NCI-H1694 (cell line): ENCODE data around the gene SMC1A.
"Not testable (repeated sequence)": the region's sequence is repeated elsewhere in the genome, so short reads cannot be mapped to it uniquely, and the experiment has no call there.

ENCODE experiments used
- DNase-seq: peaks from one replicate; lab custom pipeline; 2025; lab: John Stamatoyannopoulos, UW

The SMC1A gene

DNA sequence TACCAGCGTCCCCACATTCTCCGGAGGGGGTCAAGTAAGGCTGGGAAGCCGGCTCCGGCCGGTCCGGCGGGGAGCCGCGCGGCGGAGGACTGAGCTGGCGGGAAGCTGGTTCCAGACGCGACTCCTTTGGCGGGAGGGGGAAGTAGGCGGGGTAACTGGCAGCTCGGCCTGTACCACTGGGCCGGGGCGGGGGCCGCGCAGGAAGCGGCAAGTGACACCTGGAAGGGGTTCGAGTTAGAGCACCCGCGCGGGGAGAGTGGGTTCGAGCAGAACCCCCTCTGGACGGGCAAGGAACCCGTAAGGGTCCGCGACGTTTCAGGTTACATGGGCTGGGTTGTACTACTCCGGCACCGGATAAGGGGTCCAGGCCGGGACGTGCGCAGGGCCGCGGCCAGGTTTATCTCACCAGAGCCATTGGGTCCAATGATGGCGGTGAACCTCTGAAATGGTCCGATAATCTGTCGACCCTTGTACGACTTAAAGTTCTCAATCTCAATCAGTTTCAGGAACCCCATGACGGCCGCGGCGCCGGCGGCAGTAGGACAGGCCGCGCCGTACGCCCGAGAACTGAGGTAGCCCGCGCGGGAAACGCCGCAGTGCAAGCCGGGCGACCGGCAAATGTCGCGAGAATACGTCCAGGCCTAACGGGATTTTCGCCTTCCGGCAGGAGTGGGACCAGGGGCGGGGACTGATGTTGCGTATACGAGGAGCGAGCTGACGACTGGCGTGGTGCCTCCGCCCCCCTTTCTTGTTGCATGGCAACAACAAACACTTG lies at the start of gene SMC1A:
TSS of gene SMC1A (minus strand) at position 569 of the 775 bp plus-strand sequence. CDS start at position 515, 54 bp downstream.
- DNase-seq, result peak; percentile 91

DNA sequence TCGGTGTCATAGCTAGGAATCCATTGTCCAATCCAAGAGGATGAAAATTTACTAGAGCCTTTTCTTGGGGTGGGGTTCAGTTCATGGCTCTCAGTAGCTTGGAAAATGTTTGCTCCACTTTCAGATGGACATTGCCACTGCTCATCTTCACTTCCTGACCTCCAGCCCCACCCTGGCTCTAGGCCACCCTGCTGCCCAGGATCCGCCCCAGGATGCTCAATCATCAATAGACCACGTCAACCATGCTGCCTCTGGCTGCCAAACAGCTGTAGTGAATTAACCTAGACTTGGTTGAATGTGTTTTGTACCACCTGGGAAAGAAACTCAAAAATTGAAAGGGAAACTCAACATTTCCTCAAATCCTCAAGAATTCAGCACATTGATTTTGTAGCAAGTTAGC lies 48.9 kb upstream of the SMC1A start:
- no peak for DNase-seq

DNA sequence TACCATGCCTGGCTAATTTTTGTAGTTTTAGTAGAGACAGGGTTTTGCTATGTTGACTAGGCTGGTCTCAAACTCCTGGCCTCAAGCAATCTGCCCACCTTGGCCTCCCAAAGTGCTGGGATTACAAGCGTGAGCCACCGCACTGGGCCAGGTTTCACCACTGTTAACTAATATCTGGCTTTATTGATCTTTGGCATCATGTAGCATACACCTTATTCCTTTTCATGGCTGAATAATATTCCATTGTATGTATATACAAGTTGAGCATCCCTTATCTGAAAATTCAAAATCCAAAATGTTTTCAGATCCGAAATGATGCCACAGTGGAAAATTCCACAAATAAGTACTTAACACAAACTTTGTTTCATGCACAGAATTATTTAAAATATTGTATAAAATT lies 46.2 kb upstream of the SMC1A start:
- not testable (repeated sequence) for DNase-seq

DNA sequence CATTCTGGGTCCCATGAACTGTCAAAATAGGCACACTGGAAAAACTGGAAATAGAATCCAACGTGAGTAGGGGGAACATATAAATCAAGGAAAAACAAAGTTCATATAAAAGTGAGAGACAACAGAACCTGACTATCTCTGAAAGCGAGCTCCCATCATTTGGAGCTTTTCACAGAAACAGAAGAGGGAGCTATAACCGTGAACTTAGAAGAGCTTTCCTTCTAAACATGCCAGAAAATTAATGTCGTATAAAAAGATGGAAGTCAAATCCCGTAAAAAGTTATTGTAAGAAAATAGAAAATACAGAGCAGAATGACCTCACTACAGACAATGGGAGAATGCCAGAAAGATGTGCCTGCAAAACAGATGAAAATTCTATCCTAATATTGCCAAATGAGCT lies 35.6 kb upstream of the SMC1A start:
- no peak for DNase-seq

DNA sequence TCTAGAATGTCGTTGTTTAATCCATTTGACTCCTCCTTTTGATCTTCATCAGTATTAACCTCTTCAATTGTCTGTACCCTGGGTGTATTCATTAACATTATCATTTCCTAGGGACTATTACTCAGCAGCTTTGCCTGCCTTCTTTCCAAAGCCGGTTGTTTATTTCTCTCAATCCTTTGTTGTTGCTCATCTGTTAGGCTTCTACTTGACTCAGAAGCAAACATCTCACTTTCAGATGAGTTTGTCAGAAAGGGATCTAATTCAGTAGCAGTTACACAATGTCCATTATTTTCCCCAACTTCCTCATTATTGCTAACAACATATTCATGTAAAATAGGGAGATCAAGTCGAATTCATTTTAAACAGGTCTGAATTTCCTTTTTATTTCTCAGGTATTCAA lies 33.8 kb upstream of the SMC1A start:
- DNase-seq, result no peak

- DNase-seq, result no peak
Measured at GRCh38 chrX:53452812-53453211, 30.4 kb upstream of the SMC1A start.

DNA sequence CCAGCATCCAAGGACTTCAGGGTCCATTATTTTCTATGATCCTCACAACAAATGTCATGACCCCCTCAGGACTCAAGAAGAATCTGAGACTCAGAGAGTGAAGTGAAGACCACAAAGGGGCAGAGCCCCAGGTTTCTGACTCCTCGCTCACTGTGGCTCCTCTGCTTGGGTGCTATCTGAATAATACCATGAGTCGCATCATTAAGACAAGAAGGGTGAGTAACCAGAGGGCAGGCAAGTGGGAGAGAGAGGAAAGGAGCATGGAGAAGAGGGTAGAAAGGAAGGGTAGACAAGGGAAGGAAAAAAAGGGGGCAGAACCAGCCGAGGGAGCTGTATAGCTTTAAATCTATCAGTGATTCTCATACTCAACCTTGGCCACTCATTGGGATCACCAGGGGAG lies 27.2 kb upstream of the SMC1A start:
- DNase-seq, result no peak

GRCh38 chrX:53447441-53447840 lies 25.0 kb upstream of the SMC1A start:
- no peak for DNase-seq

GRCh38 chrX:53445977-53446376 lies 23.5 kb upstream of the SMC1A start:
- peak; percentile 16 for DNase-seq

DNA sequence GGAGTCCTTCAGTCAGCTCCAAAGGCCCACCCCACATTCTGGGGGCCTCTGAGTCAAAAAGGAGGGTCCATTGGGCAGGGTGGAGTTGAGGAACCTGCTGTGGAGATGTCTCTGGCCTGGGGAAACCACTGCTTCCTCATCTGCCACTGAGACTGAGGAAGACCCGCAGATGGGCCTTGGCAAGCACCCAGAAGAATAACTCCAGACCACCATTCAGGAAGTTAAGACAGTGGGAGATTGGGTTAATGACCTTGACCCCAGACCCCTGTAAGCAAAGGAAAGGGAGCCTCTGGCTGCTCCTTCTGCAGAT lies 19.8 kb upstream of the SMC1A start:
- DNase-seq, result no peak

GRCh38 chrX:53441531-53442321 lies 19.3 kb upstream of the SMC1A start:
- peak; percentile 70 for DNase-seq

DNA sequence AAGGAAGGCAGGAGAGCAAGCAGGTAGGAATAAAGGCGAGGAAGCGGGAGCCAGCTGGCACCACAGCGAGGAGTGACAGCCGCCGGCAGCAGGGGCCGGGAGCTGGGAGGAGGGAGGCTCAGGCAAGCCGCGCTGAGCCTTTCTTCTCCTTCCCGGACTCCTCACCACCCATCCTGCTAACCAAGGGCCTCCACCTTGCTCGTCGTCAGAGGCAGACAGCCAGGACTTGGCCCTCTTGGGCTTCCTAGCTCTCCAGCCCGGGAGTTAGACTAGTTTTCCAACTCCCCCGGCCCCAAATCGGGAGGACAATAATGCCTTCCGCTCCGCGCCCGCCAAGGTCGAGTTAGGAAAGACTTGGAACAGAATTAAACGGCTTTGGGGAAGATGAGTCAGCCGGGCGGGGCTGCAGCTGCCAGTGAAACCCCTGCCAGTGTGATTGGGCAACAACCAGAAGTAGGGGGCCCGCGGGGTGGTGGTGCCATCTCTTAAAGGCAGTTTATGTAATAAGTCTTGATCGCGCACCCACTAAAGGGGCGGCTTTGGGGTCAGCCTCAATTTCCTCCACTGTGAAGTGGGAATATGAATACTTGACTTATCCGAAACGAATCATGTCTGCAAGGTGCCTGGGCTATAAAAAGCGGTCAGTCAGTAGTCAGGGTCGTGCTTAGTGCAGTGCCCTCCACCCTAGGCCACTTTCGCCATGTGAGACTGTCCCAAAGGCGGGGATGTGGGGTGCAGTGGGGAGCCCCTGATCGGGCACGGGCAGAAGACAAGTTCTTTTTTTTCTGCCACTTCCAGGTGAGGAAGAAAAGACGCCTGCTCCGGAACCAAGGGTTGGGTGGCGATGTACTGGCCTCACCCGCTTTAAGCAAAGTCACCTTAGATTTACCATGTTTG lies 18.4 kb upstream of the SMC1A start:
- DNase-seq, result peak; percentile 49

DNA sequence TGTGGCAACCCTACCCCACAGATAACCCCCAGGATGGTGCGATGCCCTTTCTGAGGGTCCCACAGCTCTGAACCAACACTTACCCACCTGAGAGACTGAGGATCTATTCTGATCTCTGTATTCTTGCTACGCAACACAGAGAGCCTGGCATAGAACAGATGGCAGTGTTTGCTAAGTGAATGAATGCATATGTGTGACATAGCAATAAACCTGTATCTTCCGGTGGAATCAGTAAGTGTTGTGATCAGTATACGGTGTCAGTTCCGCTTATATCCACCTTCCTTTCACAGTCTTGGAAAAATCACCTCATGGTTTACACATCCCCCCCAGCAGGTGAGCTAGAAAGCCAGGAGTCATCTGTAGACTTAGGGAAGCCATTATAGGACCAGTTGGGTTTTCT lies 17.6 kb upstream of the SMC1A start:
- peak; percentile 90 for DNase-seq

- DNase-seq, result no peak
Measured at GRCh38 chrX:53438832-53439230, 16.4 kb upstream of the SMC1A start.

GRCh38 chrX:53438174-53438831 lies 15.8 kb upstream of the SMC1A start:
- DNase-seq, result no peak

- DNase-seq, result no peak
Measured at GRCh38 chrX:53437206-53437605, 14.8 kb upstream of the SMC1A start.

GRCh38 chrX:53435997-53436396 lies 13.5 kb upstream of the SMC1A start:
- DNase-seq, result peak; percentile 37

- DNase-seq, result peak; percentile 80
Measured at GRCh38 chrX:53433651-53434639, 11.5 kb upstream of the SMC1A start, which contains the start of gene HSD17B10. HSD17B10 (minus strand) TSS chrX:53434370; CDS start chrX:53434345, 25 bp downstream.

DNA sequence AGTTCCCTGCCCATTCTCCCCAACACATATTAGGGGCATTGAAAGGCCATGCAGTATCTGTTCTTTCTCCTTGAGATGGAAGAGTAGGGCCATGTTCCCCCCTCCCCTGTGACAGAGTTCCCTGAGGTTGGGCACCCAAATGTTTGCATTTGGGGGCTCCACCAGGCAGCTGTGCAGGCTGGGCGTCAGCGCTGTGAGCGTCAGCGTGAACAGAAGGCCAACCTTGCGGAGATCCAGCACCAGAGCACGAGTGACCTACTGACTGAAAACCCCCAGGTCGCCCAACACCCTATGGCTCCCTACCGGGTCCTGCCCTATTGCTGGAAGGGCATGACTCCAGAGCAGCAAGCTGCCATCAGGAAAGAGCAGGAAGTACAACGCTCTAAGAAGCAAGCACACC lies 7.8 kb upstream of the SMC1A start:
- DNase-seq, result no peak

- DNase-seq, result no peak
Measured at GRCh38 chrX:53429755-53430154, 7.3 kb upstream of the SMC1A start.
